NAMALWA (cell line): ENCODE measurements around the gene SLC51A.
"Not testable (repeated sequence)": the region's sequence is repeated elsewhere in the genome, so short reads cannot be mapped to it uniquely, and the experiment has no call there.

ENCODE experiments used
- DNase-seq: peaks from one replicate; pipeline ENCODE4 v3.0.0-alpha.2; 2015; ENCODE audit warnings: low spot score

The SLC51A gene

GRCh38 chr3:196216089-196216564 lies at the start of gene SLC51A:
Gene SLC51A, plus strand, starts transcription at chr3:196216534. Its CDS starts 179 bp downstream, at chr3:196216713.
- no peak for DNase-seq

- no peak for DNase-seq
Observed at GRCh38 chr3:196166741-196167140, 49.6 kb upstream of the SLC51A start.

GRCh38 chr3:196168808-196169391 lies 47.4 kb upstream of the SLC51A start:
- DNase-seq, result no peak

- no peak for DNase-seq
Observed at GRCh38 chr3:196169836-196170240, 46.5 kb upstream of the SLC51A start.

- not testable (repeated sequence) for DNase-seq
Observed at GRCh38 chr3:196170296-196170695, 46.0 kb upstream of the SLC51A start.

GRCh38 chr3:196174652-196175051 lies 41.7 kb upstream of the SLC51A start:
- no peak for DNase-seq

GRCh38 chr3:196175116-196175625 lies 41.2 kb upstream of the SLC51A start:
- no peak for DNase-seq

GRCh38 chr3:196175722-196176121 lies 40.6 kb upstream of the SLC51A start:
- DNase-seq, result no peak

GRCh38 chr3:196177567-196177966 lies 38.8 kb upstream of the SLC51A start:
- no peak for DNase-seq

- no peak for DNase-seq
Observed at GRCh38 chr3:196177967-196178366, 38.4 kb upstream of the SLC51A start.

- DNase-seq, result no peak
Observed at GRCh38 chr3:196178993-196179379, 37.3 kb upstream of the SLC51A start.

GRCh38 chr3:196179380-196180308 lies 36.7 kb upstream of the SLC51A start:
- DNase-seq, result peak; percentile 36

- no peak for DNase-seq
Observed at GRCh38 chr3:196180346-196180745, 36.0 kb upstream of the SLC51A start.

GRCh38 chr3:196181127-196181546 lies 35.2 kb upstream of the SLC51A start:
- no peak for DNase-seq

- DNase-seq, result not testable (repeated sequence)
Observed at GRCh38 chr3:196184169-196184432, 32.2 kb upstream of the SLC51A start.

- DNase-seq, result no peak
Observed at GRCh38 chr3:196184881-196185280, 31.5 kb upstream of the SLC51A start.

GRCh38 chr3:196186651-196187573 lies 29.4 kb upstream of the SLC51A start:
- peak; percentile 72 for DNase-seq

GRCh38 chr3:196189566-196190347 lies 26.6 kb upstream of the SLC51A start:
- peak; percentile 85 for DNase-seq

- DNase-seq, result peak; percentile 45
Observed at GRCh38 chr3:196192036-196192523, 24.3 kb upstream of the SLC51A start.

- DNase-seq, result no peak
Observed at GRCh38 chr3:196192524-196193051, 23.7 kb upstream of the SLC51A start.
